ENCODE measurements around the gene OSBP2. TPM values are rescaled to one million over a fixed set of nuclear protein-coding genes. Genes with fewer than 3 reads are reported as not detected.

Gene OSBP2
- total RNA-seq, 1 experiment from 2014 or later = 6.2 TPM

- Histone ChIP-seq H3K4me1 (no peaks in the 10 kb centered on the region), H3K4me3 (ENCODE audit: low read depth, low read length) (no peak overlapping the region), H3K9me3 (no peaks in the 10 kb centered on the region), H3K36me3 (ENCODE audit: control insufficient read depth, insufficient read depth, low read length) (no peaks in the 10 kb centered on the region), H3K27me3 (replicated peaks; ENCODE audit: control insufficient read depth, insufficient read depth, low read length) (no peaks in the 10 kb centered on the region)
- POLR2A ChIA-PET = no interaction called here
- no peak for TF ChIP-seq CTCF (IDR thresholded peaks at IDR 0.05; ENCODE audit: insufficient read depth in 1 of 2, low read depth in 1 of 2, low read length in 1 of 2, severe bottlenecking in 1 of 2, unreplicated experiment in 1 of 2)
- H3K4me3 Mint-ChIP-seq (ENCODE audit: unreplicated experiment) = no peak overlapping the region
- H3K27ac Mint-ChIP-seq (ENCODE audit: unreplicated experiment) = no peak overlapping the region
- BruUV-seq (replicated peaks) = no TSS peak
- H3K27me3 Mint-ChIP-seq (ENCODE audit: insufficient read depth, unreplicated experiment) = peaks cover 4% of the 10 kb centered on the region
- DNase-seq = no peak
- intact Hi-C loops (cut with micrococcal nuclease; ENCODE audit: unreplicated experiment) = no loop called here
- no peaks in the 10 kb centered on the region for H3K9me3 Mint-ChIP-seq (ENCODE audit: unreplicated experiment)
- H3K4me1 Mint-ChIP-seq (ENCODE audit: low read depth, unreplicated experiment) = no peaks in the 10 kb centered on the region
- CTCF ChIA-PET = interaction anchor here (1.0 kb wide), 1 partner anchor 74 kb away, joined by 3 read pairs; no protein-coding TSS in a partner anchor
- no peaks in the 10 kb centered on the region for H3K36me3 Mint-ChIP-seq (ENCODE audit: insufficient read depth, unreplicated experiment)
Observed at GRCh38 chr22:30680991-30681770, 13.5 kb upstream of the OSBP2 start.

DNA sequence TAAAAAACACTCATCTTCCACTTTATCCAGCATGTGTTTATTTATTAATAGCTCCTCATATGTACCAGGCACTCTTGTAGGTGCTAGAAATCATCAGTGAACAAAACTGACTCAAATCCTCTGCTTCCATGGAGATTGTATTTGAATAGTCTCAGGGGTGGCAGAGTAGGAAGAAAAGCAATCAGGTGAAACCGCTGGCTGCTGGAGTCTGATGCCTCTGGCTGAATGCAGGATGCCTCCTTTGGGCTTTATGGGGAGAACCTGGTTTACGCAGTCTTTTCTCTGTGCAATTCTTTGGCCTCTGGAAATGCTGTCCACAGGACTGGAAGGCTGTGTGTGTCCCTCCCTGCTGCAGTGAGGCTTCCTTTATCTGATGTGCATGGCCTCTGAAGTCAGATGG, 12.8 kb upstream of the OSBP2 start:
- no peak overlapping the region for H3K4me3 Mint-ChIP-seq (ENCODE audit: unreplicated experiment)
- no peaks in the 10 kb centered on the region for H3K36me3 Mint-ChIP-seq (ENCODE audit: insufficient read depth, unreplicated experiment)
- no peaks in the 10 kb centered on the region for H3K4me1 Mint-ChIP-seq (ENCODE audit: low read depth, unreplicated experiment)
- Histone ChIP-seq H3K27me3 (replicated peaks; ENCODE audit: control insufficient read depth, insufficient read depth, low read length) (no peaks in the 10 kb centered on the region), H3K4me3 (ENCODE audit: low read depth, low read length) (no peak overlapping the region), H3K36me3 (ENCODE audit: control insufficient read depth, insufficient read depth, low read length) (no peaks in the 10 kb centered on the region), H3K4me1 (no peaks in the 10 kb centered on the region), H3K9me3 (no peaks in the 10 kb centered on the region)
- TF ChIP-seq CTCF (IDR thresholded peaks at IDR 0.05; ENCODE audit: insufficient read depth in 1 of 2, low read depth in 1 of 2, low read length in 1 of 2, severe bottlenecking in 1 of 2, unreplicated experiment in 1 of 2) = no peak
- H3K27ac Mint-ChIP-seq (ENCODE audit: unreplicated experiment) = no peak overlapping the region
- peaks cover 4% of the 10 kb centered on the region for H3K27me3 Mint-ChIP-seq (ENCODE audit: insufficient read depth, unreplicated experiment)
- H3K9me3 Mint-ChIP-seq (ENCODE audit: unreplicated experiment) = no peaks in the 10 kb centered on the region
- ChIA-PET POLR2A (no interaction called here), CTCF (no interaction called here)
- BruUV-seq (replicated peaks) = no TSS peak
- intact Hi-C loops (cut with micrococcal nuclease; ENCODE audit: unreplicated experiment) = no loop called here
- no peak for DNase-seq

DNA sequence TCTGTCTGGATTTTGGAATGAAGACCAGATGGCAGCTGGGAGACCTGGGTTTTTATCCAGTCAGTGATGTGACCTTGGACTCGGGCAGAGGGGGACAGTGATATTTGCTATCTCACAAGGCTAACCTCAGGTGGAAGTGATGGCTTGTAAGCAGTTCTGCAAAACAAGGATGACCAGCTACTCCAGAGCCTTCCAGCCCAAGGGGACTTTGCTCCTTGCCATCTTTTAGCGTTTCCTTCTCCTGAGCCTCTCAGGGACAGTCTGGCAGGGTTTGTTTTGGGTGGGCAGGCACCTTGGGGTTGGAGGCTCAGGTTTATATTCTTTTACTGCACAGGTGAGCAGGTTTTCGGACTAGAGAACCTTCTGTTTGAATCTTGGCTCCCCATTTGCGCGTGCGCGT, 9.5 kb upstream of the OSBP2 start:
- Histone ChIP-seq H3K9me3 (no peaks in the 10 kb centered on the region), H3K36me3 (ENCODE audit: control insufficient read depth, insufficient read depth, low read length) (no peaks in the 10 kb centered on the region), H3K4me1 (no peaks in the 10 kb centered on the region), H3K4me3 (ENCODE audit: low read depth, low read length) (no peak overlapping the region), H3K27me3 (replicated peaks; ENCODE audit: control insufficient read depth, insufficient read depth, low read length) (no peaks in the 10 kb centered on the region)
- H3K36me3 Mint-ChIP-seq (ENCODE audit: insufficient read depth, unreplicated experiment) = no peaks in the 10 kb centered on the region
- no peak for TF ChIP-seq CTCF (IDR thresholded peaks at IDR 0.05; ENCODE audit: insufficient read depth in 1 of 2, low read depth in 1 of 2, low read length in 1 of 2, severe bottlenecking in 1 of 2, unreplicated experiment in 1 of 2)
- no peaks in the 10 kb centered on the region for H3K27me3 Mint-ChIP-seq (ENCODE audit: insufficient read depth, unreplicated experiment)
- POLR2A ChIA-PET = no interaction called here
- intact Hi-C loops (cut with micrococcal nuclease; ENCODE audit: unreplicated experiment) = no loop called here
- CTCF ChIA-PET = interaction anchor here (0.7 kb wide), 1 partner anchor 69 kb away, joined by 3 read pairs; no protein-coding TSS in a partner anchor
- H3K9me3 Mint-ChIP-seq (ENCODE audit: unreplicated experiment) = no peaks in the 10 kb centered on the region
- no peaks in the 10 kb centered on the region for H3K4me1 Mint-ChIP-seq (ENCODE audit: low read depth, unreplicated experiment)
- no peak overlapping the region for H3K4me3 Mint-ChIP-seq (ENCODE audit: unreplicated experiment)
- no TSS peak for BruUV-seq (replicated peaks)
- H3K27ac Mint-ChIP-seq (ENCODE audit: unreplicated experiment) = no peak overlapping the region
- DNase-seq = no peak
